CD14-positive monocyte (primary cell): ENCODE results near the gene MAMLD1. TPM values are rescaled to one million over a fixed set of nuclear protein-coding genes. Genes with fewer than 3 reads are reported as not detected.

Experiments
- DNase-seq, 3 donors: peaks; one replicate each; pipeline ENCODE4 v3.0.0-alpha.2; 2011 to 2022
- H2AFZ ChIP-seq: 2 replicates; pipeline ENCODE4 v1.6.0; 2012; ENCODE audit warnings: mild to moderate bottlenecking, low read depth, low read length, inconsistent platforms; ENCODE audit not compliant: insufficient read depth, poor library complexity, severe bottlenecking
- H3K27ac ChIP-seq, 2 donors: 1 replicate in 1 of 2; 2 replicates in 1 of 2; pipeline ENCODE4 v1.5.1; 2012 to 2013; ENCODE audit warnings: low read length in 2 of 2, control low read depth in 1 of 2, inconsistent platforms in 1 of 2, low read depth in 1 of 2, mild to moderate bottlenecking in 1 of 2
- H3K27me3 ChIP-seq, 2 donors: one replicate each; pipeline versions ENCODE4 v1.6.0 to v1.6.1; 2011 to 2013; ENCODE audit warnings: low read length in 2 of 2; ENCODE audit not compliant: control insufficient read depth in 2 of 2, insufficient read depth in 2 of 2
- H3K36me3 ChIP-seq, 2 donors: replicated peaks in 1 of 2; 1 replicate in 1 of 2; 2 replicates in 1 of 2; pipeline versions ENCODE4 v1.5.1 to v1.6.1; 2012 to 2013; ENCODE audit warnings: low read length in 2 of 2, control low read depth in 1 of 2, inconsistent platforms in 1 of 2, mild to moderate bottlenecking in 1 of 2; ENCODE audit not compliant: insufficient read depth in 2 of 2, control insufficient read depth in 1 of 2
- H3K4me1 ChIP-seq, 2 donors: 1 replicate in 1 of 2; 2 replicates in 1 of 2; pipeline versions ENCODE4 v1.5.1 to v1.6.1; 2012 to 2013; ENCODE audit warnings: low read length in 2 of 2, control low read depth in 1 of 2, inconsistent platforms in 1 of 2, mild to moderate bottlenecking in 1 of 2, moderate library complexity in 1 of 2; ENCODE audit not compliant: insufficient read depth in 2 of 2, control insufficient read depth in 1 of 2
- H3K4me2 ChIP-seq: replicated peaks from 2 replicates; pipeline ENCODE3; 2012; ENCODE audit warnings: low read length, moderate library complexity, mild to moderate bottlenecking; ENCODE audit not compliant: poor library complexity, severe bottlenecking; ENCODE audit errors: extremely low read depth
- H3K4me3 ChIP-seq, 3 experiments: fragments of 200-600 bp in 1 of 3; sonication (generic) in 1 of 3; replicated peaks in 1 of 3; 1 replicate in 2 of 3; 2 replicates in 1 of 3; pipeline ENCODE4 v1.5.1; 2011 to 2013; ENCODE audit warnings: low read length in 3 of 3, mild to moderate bottlenecking in 3 of 3, control low read depth in 2 of 3, low read depth in 2 of 3, inconsistent platforms in 1 of 3, moderate library complexity in 1 of 3
- H3K79me2 ChIP-seq: 2 replicates; pipeline ENCODE4 v1.6.0; 2012; ENCODE audit warnings: mild to moderate bottlenecking, control low read depth, inconsistent platforms, low read length, moderate library complexity; ENCODE audit not compliant: insufficient read depth
- H3K9ac ChIP-seq: 2 replicates; pipeline ENCODE4 v1.6.0; 2017; ENCODE audit warnings: low read length, mild to moderate bottlenecking; ENCODE audit not compliant: insufficient read depth, poor library complexity, severe bottlenecking
- H3K9me3 ChIP-seq, 2 donors: replicated peaks in 1 of 2; 1 replicate in 1 of 2; 2 replicates in 1 of 2; pipeline versions ENCODE4 v1.5.1 to v1.6.1; 2012 to 2013; ENCODE audit warnings: low read length in 2 of 2, control low read depth in 1 of 2; ENCODE audit not compliant: control insufficient read depth in 1 of 2, insufficient read depth in 1 of 2
- H4K20me1 ChIP-seq: 2 replicates; pipeline ENCODE4 v1.6.0; 2012; ENCODE audit warnings: mild to moderate bottlenecking, low read length, control low read depth, moderate library complexity; ENCODE audit not compliant: insufficient read depth
- H3K27ac Mint-ChIP-seq, 7 donors: one replicate each; pipeline ENCODE4 v1.8.0; 2020; ENCODE audit warnings: mild to moderate bottlenecking in 7 of 7, mixed read lengths in 7 of 7, moderate library complexity in 6 of 7, inconsistent platforms in 2 of 7
- H3K27me3 Mint-ChIP-seq, 3 donors: one replicate each; pipeline ENCODE4 v1.8.0; 2021 to 2022; ENCODE audit warnings: low read depth in 3 of 3, mild to moderate bottlenecking in 3 of 3, mixed read lengths in 3 of 3, moderate library complexity in 3 of 3, inconsistent platforms in 1 of 3
- H3K36me3 Mint-ChIP-seq, 2 donors: one replicate each; pipeline ENCODE4 v1.8.0; 2020; ENCODE audit warnings: mixed read lengths in 2 of 2, inconsistent platforms in 1 of 2, mild to moderate bottlenecking in 1 of 2
- H3K4me1 Mint-ChIP-seq: one replicate; pipeline ENCODE4 v1.8.0; 2020; ENCODE audit warnings: mild to moderate bottlenecking, mixed read lengths
- H3K4me3 Mint-ChIP-seq, 2 donors: one replicate each; pipeline ENCODE4 v1.8.0; 2020; ENCODE audit warnings: mild to moderate bottlenecking in 2 of 2, mixed read lengths in 2 of 2, moderate library complexity in 1 of 2
- H3K9me3 Mint-ChIP-seq, 7 donors: one replicate each; pipeline ENCODE4 v1.8.0; 2020 to 2022; ENCODE audit warnings: mixed read lengths in 7 of 7, mild to moderate bottlenecking in 6 of 7, moderate library complexity in 6 of 7, inconsistent platforms in 2 of 7
- WGBS: methylation state at CpG from one replicate; pipeline ENCODE4 v1.1.5; 2013; ENCODE audit warnings: missing lambda C conversion rate; ENCODE audit not compliant: insufficient coverage; 5-methylcytosine and 5-hydroxymethylcytosine counted together
- intact Hi-C, 2 donors: fragments of 100-400 bp; cut with micrococcal nuclease; formaldehyde crosslinking; loops; one replicate each; pipeline versions ENCODE4 v1.15.0 to v1.15.1; 2023
- polyA plus RNA-seq, 3 donors: library from polyadenylated mRNA; depleted of rRNA in 1 of 3; unstranded in 2 of 3; stranded (reverse) in 1 of 3; fragments of 300-500 nt in 2 of 3; fragments of >200 nt in 1 of 3; fragmentation: Illumina TruSeq in 2 of 3; gene quantifications; 1 replicate in 2 of 3; 2 replicates in 1 of 3; pipeline ENCODE4 v1.2.3, GENCODE V29; 2012 to 2021
- TF ChIP-seq, protein P1 (sequence below): fragments of 200-600 bp; IDR thresholded peaks from one replicate; pipeline ENCODE4 v1.8.0; 2022; ENCODE audit warnings: antibody characterized with exemption, mild to moderate bottlenecking

Gene MAMLD1
- polyA plus RNA-seq, 3 donors: not detected

DNA sequence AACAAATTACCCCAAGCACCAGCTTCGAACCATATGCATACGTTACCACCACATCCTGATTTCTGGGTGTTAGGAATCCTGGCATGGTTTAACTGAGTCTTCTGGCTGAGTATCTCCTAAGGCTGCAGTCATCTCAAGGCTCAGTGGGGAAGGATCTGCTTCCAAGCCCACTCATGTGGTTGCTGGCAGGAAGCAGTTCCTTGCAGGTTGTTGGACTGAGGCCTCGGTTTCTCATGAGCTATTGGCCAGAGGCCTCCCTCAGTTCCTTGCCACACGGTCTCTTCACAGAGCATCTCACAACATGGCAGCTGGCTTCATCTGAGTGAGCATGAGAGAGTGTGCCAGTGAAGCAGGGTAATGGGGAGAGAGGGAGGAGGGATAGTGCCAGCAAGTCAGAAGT is 109.2 kb downstream of the MAMLD1 start:
- no peaks in the 10 kb centered on the region for H3K27me3 ChIP-seq
- H3K4me3 ChIP-seq: no peak overlapping the region
- H3K4me1 ChIP-seq: peaks cover under 1 to 2% of the 10 kb centered on the region in 2 donors
- H3K27me3 Mint-ChIP-seq: peaks cover 0 to 3% (median 2%) of the 10 kb centered on the region in 3 donors
- no peak overlapping the region for H3K9ac ChIP-seq
- peaks cover 0 to 3% (median 0%) of the 10 kb centered on the region in 7 donors for H3K9me3 Mint-ChIP-seq
- H3K27ac Mint-ChIP-seq: no peak overlapping the region
- H3K4me1 Mint-ChIP-seq: peaks cover under 1% of the 10 kb centered on the region
- no peaks in the 10 kb centered on the region for H4K20me1 ChIP-seq
- no peak overlapping the region for H3K4me3 Mint-ChIP-seq
- no peak overlapping the region for H2AFZ ChIP-seq
- H3K36me3 ChIP-seq: no peaks in the 10 kb centered on the region
- no peaks in the 10 kb centered on the region for H3K36me3 Mint-ChIP-seq
- no peaks in the 10 kb centered on the region for H3K79me2 ChIP-seq
- H3K4me2 ChIP-seq: no peak overlapping the region
- intact Hi-C loops: loop anchor here in 1 of 2 donors (10.0 kb wide), 1 partner anchor 108 kb away; the partner anchor contains the start of gene MAMLD1
- H3K27ac ChIP-seq: no peak overlapping the region
- 100% methylated on average over 1 of the region's 4 CpGs for WGBS
- no peak for DNase-seq
- TF ChIP-seq, protein P1, sequence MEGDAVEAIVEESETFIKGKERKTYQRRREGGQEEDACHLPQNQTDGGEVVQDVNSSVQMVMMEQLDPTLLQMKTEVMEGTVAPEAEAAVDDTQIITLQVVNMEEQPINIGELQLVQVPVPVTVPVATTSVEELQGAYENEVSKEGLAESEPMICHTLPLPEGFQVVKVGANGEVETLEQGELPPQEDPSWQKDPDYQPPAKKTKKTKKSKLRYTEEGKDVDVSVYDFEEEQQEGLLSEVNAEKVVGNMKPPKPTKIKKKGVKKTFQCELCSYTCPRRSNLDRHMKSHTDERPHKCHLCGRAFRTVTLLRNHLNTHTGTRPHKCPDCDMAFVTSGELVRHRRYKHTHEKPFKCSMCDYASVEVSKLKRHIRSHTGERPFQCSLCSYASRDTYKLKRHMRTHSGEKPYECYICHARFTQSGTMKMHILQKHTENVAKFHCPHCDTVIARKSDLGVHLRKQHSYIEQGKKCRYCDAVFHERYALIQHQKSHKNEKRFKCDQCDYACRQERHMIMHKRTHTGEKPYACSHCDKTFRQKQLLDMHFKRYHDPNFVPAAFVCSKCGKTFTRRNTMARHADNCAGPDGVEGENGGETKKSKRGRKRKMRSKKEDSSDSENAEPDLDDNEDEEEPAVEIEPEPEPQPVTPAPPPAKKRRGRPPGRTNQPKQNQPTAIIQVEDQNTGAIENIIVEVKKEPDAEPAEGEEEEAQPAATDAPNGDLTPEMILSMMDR: no peak
- no peaks in the 10 kb centered on the region for H3K9me3 ChIP-seq

DNA sequence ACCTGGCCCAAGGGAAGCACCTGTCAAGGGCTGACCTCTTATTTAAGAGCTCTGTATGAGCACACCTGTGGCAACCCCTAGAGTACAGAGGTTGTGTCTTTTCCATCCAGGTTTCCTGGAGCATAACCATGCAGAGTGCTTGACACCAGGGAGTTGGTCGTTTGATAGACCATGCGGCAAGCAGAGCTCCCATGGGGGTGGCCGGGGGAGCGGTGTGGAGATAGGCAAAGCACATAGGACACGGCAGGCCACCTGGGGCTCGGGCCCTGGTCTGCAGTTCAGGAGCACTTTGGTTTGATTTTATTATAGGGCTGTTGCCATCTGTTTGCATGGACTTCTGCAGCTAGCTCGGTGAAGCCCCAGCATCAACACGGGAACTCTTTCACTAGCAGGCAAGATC is 110.3 kb downstream of the MAMLD1 start:
- WGBS: no CpG with 5 or more reads among the region's 8 CpGs

More for the DNA sequence above, 110.3 kb downstream of the MAMLD1 start:
- Mint-ChIP-seq H3K4me1 (peaks cover 11% of the 10 kb centered on the region), H3K27ac (no peak overlapping the region), H3K4me3 (no peak overlapping the region), H3K9me3 (peaks cover 0 to 3% (median 0%) of the 10 kb centered on the region in 7 donors), H3K36me3 (no peaks in the 10 kb centered on the region), H3K27me3 (peaks cover 0 to 4% (median 3%) of the 10 kb centered on the region in 3 donors)
- intact Hi-C loops: loop anchor here in 1 of 2 donors (10.0 kb wide), 1 partner anchor 109 kb away; the partner anchor contains the start of gene MAMLD1
- Histone ChIP-seq H3K4me1 (peaks cover 7 to 10% of the 10 kb centered on the region in 2 donors), H3K4me3 (no peak overlapping the region), H3K79me2 (no peaks in the 10 kb centered on the region), H2AFZ (no peak overlapping the region), H3K4me2 (no peak overlapping the region), H4K20me1 (no peaks in the 10 kb centered on the region), H3K9ac (no peak overlapping the region), H3K36me3 (no peaks in the 10 kb centered on the region), H3K27me3 (no peaks in the 10 kb centered on the region), H3K9me3 (no peaks in the 10 kb centered on the region), H3K27ac (no peak overlapping the region)
- TF ChIP-seq, protein P1: no peak
- DNase-seq: no peak
